GM19043 (cell line): ENCODE data around the gene YRDC.

Experiments
- ATAC-seq: cut with Tn5 transposase; IDR thresholded peaks from one replicate; pipeline ENCODE4 v1.9.1; 2021; ENCODE audit warnings: low read depth; ENCODE audit not compliant: unreplicated experiment

The YRDC gene

DNA sequence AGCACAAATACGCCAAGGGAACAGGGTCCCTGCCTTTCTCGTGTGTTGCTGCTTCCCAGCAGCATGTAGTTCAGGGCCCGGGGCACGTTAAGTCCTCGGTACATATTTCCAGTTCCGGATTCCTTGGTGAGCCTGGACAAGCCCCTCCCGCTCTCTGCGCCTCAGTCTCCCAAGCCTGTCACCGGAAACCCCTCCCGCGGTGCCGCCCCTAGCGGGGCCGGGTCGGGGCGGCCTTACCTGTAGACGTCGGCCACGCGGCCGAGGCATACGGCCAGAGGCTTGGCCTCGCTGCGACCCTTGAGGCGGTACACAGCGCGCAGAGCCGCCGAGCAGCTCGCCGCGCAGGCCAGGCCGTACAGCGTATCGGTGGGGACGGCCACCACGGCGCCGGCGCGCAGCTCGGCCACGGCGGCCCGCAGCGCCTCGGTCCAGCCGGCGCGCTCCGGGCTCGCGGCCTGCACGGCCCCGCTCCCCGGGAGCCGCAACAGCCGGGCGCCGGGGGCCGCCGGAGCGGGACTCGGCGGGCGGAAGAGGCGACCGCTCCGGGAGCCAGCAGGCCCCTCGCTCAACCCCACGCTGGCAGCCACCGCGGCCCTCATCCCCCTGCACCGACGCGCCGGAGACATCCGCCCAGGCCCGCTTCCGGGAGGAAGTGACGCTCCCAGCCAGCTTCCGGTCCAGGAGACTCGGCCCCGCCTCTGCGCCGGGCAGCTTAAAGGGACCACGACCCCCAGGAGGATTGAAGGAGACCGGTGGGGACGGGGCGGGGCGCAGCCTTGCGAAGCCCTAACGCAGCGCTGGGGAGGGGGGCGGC, at the start of gene YRDC, which contains the start of gene C1orf122:
YRDC (minus strand) TSS at position 654 of the 814 bp plus-strand sequence; CDS start at position 626, 28 bp downstream.
C1orf122 (plus strand) TSS at position 236 of the 814 bp plus-strand sequence. CDS start 615 bp downstream, outside the sequence.
- peak; percentile 93 for ATAC-seq

DNA sequence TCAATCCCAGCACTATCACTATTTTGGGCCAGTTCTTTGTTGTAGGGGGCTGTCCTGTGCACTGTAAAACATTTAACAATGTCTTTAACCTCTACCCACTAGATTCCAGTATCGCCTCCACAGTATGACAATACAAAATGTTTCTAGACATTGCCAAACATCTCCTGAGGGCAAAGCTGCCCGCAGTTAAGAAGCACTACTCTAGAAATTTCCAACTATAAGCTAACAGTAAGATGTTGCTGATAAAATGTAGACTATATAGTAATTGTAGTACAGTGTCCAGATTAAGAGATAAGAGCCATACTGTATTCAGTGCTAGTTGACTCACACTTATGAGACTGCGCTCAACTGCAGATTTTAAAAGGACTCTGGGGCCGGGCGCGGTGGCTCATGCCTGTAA, 46.4 kb upstream of the YRDC start:
- no peak for ATAC-seq

DNA sequence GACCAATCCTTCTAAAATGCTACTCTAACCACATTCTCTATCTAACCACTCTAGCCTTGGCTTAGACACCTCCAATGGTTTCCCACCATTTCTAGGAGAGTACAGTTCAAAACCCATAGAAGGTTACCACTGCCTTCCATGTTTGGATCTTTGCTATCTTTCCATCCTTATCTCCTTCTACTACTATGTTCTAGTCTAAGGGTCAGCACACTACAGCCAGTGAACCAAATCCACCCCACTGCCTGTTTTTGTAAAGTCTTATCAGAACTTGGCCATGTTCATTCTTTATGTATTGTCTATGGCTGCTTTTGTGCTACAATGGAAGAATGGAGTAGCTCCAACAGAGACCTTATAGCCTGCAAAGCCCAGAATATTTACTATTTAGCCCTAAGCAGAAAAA, 45.1 kb upstream of the YRDC start:
- ATAC-seq, result no peak

- ATAC-seq, result no peak
Measured at GRCh38 chr1:37851782-37852210, 43.8 kb upstream of the YRDC start.

DNA sequence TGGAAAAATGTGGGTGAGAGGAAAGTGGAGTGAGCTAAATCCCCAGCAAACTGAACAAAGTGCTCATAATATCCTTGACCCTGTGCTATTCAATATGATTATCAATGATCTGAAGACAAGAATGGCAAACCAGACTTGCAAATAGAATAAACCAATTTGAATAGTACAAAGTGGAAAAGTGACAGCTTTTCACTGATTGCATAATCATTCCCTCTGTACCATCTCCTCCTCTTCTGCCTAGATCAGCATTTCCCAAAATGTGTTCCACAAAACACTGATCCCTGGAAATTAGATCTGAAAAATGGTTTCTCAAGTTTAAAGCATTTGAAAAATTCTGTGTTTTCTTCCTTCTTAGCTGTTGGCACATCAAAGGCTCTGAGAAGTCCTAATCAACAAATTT, 43.3 kb upstream of the YRDC start:
- ATAC-seq, result no peak

DNA sequence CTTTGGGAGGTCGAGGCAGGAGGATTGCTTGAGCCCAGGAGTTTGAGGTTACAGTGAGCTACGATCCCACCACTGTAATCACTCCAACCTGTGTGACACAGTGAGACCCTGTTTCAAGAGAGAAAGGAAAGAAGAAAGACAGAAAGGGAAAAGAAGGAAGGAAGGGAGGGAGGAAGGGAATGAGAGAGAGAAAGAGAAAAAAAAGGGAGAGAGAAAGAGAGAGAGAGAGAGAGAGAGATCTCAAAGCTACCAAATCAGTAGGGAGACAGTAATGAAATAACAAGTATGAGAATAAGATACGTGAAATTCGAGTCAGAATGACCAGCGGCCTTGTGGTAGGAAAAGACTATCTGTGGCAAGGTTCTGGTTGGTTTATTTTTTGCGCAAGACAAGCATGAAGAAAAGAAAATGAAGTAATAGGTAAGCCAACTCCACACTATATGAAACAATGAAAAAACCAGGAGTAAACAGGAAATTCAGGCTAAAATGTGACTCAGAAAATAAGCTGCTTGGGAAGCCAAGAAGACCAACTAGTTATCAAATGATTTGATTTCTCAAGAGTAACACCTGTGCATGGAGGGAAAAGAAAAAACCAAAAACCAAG, 42.4 kb upstream of the YRDC start:
- no peak for ATAC-seq

DNA sequence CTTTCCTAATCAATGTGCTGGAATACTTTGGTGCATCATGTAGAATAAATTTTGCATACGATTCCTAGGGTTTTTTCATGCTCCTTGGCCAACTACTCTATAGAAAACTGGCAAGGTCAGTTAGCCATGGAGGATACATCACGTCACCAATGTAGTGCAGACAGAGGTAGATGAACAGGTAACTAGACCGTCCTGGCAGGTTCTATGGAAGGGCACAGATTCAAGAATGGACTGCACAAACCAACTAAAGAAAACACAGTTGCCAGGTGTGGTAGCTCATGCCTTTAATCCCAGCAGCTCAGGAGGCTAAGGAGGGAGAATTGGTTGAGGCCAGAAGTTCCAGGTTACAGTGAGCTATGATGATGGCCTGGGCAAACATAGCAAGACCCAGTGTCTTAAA, 41.5 kb upstream of the YRDC start:
- no peak for ATAC-seq

- no peak for ATAC-seq
Measured at GRCh38 chr1:37846647-37847339, 38.8 kb upstream of the YRDC start.

DNA sequence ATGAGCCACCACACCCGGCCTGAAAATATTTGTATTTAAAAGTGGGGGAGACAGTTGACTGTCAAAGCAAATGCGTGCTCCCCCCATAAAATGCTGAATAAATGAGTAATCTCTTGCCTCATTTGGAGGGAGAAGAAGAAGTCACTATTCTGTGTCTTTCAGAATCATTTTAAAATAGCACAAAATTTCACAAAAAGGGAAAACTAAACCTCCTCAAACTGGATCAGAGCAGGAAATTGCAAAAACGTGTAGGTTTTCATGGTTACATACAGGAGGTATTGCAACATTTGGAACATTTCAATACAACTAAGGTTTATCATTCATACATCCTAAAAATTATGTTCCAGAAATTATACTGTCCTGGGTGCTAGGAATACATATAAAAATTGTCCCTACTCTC, 37.8 kb upstream of the YRDC start:
- ATAC-seq, result no peak

DNA sequence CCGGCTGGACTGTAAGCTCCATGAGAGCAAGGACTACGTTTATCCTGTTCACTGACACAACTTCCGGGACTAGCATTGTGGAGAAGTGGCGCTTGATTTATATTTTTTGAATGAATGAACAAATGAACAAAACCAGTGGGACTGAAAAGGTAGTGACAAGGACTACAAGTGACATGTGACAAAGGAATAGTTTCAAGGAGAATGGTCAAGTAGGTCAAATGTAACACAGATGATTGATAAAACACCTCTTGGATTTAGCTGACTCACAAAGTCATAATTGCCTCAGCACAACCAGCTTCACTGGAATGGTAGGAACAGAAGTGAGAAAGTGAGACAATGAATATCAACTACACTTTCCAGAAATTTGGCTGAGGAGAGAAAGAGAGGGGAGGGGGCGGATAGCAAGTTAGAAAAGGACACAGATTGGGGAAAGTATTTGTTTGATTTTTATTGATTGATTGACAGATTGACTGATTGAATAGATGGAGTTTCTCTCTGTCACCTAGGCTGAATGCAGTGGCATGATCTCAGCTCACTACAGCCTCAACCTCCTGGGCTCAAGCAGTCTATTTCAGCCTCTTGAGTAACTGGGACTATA, 37.1 kb upstream of the YRDC start:
- ATAC-seq, result no peak

- no peak for ATAC-seq
Measured at GRCh38 chr1:37844536-37844935, 36.5 kb upstream of the YRDC start.

DNA sequence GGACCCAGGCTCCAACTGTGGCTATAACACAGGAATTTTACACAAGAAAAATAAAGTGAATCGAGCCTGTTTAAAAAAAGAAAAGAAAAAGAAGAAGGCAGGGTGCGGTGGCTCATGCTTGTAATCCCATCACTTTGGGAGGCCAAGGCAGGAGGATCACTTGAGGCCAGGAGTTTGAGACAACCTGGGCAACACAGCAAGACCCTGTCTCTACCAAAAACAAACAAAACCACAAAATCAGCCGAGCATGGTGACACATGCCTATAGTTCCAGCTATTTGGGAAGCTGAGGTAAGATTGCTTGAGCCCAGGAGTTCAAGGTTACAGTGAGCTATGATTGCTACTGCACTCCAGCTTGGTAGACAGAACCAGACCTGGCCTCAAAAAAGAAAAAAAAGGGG, 33.6 kb upstream of the YRDC start:
- ATAC-seq, result no peak

DNA sequence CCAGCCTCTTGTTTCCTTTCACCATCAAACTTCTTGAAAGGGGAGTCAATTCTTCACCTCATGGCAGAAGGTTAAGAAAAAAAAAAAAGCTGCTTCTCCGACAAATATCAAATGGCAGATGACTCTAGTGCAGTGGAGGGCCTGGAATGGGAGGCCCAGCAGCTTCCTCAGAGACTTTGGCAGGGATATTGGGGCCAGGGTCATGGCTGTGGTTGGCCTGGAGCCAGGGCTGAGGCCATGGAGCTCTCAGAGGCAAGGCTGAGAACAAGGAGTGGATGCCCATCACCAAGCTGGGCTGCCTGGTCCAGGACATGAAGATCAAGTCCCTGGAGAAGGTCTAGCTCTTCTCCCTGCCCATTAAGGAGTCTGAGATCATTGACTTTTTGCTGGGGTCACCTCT, 32.7 kb upstream of the YRDC start:
- no peak for ATAC-seq

DNA sequence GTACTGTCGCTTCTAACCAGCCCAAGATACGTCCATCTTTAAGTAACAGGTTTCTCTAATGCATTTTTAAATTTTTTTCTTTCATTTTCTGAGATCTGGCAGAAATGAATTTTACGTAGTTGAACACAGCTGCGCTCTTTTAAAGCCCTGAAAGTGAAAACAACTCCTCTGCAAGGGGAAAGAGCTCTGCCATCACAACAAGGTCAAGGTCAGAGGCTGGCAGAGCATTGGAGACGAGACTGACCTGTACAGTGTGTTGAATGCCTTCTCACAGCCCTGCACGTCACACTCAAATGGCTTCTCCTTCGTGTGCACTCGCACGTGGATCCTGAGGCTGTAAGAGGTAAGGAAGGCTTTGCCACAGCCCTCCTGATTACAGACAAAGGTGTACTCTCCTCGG, 31.7 kb upstream of the YRDC start:
- ATAC-seq, result no peak

DNA sequence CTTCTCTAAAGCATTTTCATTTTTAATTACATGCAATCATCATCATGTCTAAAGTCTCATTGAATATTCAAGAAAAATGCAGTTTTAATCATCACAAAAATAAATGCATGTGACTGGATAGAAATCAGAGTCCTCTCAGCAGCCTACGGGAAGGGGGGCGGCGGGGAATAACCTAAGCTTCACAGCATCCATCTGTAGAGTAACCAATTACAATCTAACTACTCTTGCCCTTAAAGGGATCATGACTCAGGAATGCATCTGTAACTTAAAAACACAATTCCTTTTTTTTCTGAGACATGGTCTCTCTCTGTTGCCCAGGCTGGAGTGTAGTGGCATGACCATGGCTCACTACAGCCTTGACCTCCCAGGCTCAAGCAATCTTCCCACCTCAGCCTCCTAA, 28.8 kb upstream of the YRDC start:
- ATAC-seq, result no peak

- ATAC-seq, result no peak
Measured at GRCh38 chr1:37831809-37832208, 23.8 kb upstream of the YRDC start.

GRCh38 chr1:37831109-37831508, 23.1 kb upstream of the YRDC start:
- ATAC-seq, result no peak

- no peak for ATAC-seq
Measured at GRCh38 chr1:37828410-37829074, 20.5 kb upstream of the YRDC start.

GRCh38 chr1:37825506-37825905, 17.5 kb upstream of the YRDC start:
- no peak for ATAC-seq

- no peak for ATAC-seq
Measured at GRCh38 chr1:37824001-37824400, 16.0 kb upstream of the YRDC start.
